T-helper 9 cell (primary cell): Measurements from ENCODE around the gene USB1.

Source experiments
- DNase-seq: peaks from one replicate; pipeline ENCODE4 v3.0.0-alpha.2; 2020

USB1 gene

DNA sequence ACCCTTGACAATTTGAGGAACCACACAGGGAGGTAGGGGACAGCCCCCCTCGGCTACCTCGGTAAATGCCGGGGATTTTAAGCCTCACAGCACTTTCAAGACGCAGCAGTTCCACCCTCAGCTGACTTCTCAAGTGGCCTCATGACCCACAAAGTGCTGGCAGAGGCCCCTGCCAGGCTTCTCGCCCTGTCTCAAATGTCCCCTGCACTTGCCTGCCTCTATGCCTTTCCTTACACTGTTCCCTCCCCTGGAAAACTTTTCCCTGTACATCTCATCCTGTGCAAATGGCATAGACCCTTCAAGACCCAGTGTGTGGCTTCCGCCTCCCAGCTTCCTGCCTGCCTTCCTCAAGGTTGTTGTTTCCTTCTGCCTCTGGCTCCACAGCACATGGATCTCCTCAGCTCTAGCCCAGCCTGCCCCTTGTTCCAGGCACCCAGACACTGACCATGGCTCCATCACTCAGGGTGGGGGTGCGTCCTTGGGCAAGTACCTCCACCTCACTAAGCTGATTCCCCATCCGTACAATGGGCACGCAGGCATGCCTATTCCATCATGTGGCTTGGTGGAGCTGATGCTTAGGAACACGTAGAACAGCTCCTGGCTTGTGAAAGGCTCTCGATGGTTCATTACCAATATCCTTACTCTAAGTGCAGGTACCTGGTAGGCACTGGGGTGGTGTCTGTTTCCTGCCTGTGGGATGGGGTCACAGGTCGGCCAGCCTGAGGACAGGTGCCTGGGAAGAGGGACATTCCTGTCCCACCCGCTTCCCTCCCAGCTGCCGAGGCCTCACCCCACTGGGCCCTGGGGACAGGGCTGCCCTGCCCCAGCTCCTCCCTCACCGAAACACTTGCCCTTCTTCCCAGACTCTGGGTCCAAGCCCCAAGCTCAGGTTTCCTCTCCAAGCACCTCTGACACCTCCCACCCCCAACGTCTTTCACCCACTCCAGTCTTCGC is 48.3 kb downstream of the USB1 start:
- DNase-seq = no peak

DNA sequence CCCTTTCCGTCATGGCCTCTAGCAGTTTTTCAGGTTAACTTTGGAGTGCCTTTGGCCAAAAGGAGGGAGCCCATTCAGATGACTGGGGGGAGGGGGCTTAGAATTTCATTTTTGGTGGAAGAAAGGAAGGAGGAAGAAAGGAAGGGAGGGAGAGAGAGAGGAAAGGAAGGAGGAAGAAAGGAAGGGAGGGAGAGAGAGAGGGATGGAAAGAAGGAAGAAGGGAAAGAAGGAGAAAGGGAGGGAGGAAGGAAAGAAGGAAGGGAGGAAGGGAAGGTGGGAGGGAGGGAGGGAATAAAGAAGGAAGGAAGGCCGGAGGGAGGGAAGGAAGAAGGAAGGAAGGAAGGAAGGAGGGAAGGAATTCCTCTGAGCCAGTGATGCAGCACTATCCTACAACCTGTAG is 50.1 kb downstream of the USB1 start:
- no peak for DNase-seq

DNA sequence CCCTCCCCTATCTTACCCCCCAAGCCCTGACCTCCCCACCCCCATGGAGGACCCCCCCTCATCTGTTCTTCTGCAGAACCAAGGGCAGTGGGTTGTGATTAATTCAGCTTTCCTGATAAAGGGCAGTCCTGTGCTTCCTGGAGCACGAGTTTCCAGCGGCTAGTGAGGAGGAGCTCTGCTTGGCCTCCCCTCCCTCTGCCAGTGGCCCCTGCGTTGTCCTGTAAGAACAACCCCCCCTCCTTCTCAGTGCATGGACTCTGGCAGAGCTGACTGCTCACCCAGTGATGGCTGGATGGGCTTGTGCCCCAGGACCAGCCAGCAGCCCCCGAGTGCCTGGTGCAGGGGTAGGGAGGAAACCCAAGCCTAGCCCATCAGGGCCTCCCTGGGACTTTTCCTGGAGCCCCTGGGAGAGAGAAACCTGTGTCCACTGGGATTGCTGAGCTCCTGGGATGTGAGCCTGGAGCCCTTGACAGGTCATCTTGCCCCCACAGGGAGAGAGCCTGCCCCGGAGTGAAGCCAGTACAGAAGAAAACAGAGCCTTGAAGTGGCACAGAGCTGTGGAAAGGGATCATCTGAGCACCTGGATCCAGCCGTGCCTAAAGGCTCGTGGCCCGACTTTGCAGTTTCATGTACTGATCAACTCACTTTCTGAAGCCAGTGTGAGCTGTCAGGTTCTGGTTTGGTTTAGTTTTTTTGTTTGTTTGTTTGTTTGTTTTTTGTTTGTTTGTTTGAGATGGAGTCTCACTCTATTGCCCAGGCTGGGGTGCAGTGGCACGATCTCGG is 50.8 kb downstream of the USB1 start:
- no peak for DNase-seq

DNA sequence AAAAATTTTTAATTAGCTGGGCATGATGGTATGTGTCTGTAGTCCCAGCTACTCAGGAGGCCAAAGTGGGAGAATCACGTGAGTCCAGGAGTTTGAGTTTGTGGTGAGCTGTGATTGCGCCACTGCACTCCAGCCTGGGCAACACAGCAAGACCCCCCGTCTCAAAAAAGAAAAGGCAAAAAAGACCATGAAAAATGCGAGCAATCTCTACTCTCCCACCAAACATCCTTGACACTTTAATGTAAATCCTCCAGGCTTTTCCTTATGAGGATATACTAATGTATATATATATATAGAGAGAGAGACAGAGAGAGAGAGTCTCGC is 52.4 kb downstream of the USB1 start:
- DNase-seq = no peak

DNA sequence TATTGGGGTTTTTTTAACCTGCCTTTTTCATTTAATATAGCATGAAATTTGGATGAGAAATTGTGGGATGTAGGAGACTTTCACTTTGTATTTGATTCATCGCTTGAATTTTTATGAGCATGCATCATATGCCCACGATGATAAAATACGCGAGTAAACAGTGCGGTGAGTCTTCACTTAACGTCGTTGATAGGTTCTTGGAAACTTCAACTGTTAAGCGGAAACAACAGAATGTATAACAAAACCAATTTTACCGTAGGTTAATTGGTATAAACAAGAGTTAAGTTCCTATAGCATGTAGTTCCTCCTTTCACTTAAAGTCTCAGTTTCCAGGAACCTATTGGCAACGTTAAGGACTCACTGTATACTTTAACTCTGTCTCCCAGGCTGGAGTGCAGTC is 53.1 kb downstream of the USB1 start:
- no peak for DNase-seq

DNA sequence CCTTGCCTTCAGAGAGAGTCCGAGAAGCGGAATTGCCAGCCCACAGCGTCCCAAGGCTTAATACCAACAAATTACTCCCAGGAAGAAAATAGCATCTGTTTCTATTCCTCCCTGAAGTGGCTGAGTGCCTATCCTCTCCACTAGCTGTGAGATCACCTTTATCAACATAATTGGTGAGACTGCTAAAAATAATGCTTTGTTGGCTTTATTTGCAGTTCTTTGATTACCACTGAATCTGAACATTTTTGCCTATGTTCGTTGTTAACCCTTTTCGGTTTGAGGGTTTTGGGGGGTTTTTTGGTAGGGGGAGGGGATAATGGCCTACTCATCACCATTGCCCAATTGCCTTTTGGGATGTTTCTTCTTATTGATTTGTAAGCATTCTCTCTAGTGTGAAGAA is 55.4 kb downstream of the USB1 start:
- no peak for DNase-seq

DNA sequence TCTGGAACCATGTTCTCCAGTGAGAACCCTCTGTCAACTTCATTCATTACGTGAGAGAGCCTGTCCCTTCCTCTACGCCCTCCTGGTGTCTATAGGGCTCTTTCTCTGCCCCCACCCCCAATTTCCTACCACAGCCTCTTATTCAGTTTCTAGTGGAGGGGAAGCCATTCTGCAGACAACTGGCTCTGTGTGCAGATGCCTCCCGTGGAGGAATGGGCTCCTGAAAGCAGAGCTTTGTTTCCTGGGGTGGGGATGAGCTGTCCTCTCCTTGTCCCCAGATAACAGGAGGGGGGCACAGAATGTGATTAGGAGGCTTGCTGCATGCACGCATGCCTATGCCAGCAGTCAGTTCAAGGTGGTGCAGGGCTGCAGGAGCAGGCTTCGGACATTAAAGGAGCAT is 55.9 kb downstream of the USB1 start:
- DNase-seq = no peak

DNA sequence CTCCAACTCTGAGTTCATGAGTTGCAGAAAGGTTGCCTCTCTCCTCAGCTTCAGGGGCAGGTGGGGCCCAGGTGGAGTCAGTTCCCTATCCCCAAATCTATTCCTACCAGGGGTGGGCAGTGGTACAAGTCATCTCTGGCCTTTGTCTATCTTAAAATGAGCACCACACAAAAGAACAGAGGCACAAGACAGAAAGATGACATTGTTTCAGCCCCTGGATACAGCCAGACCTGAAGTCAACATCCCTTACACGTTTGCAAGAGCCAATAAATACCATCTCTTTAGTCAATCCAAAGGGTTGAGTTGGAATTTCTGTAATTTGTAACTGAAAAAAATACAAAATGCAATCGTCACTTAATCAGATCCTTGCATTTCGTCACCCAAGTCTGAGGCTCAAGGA is 56.6 kb downstream of the USB1 start:
- no peak for DNase-seq

DNA sequence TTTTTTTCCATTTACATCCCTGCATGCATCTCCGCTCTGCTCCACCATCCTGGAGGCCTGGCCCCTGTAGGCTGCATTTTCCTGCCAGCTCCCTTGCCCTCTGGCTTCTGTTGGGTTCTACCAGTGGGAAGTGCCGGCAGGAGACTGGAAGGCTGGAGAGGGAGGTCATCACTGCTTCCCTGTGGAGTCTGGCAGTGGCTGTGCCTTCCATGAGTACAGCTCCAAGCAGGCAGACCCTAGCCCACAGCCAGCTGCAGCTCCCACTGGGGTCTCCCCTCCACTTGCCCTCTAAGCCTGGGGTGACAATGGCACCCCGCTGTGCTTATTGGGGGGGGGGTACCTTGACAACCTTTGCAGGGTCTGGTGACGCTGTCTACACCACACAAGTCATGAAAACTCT is 61.6 kb downstream of the USB1 start:
- no peak for DNase-seq

DNA sequence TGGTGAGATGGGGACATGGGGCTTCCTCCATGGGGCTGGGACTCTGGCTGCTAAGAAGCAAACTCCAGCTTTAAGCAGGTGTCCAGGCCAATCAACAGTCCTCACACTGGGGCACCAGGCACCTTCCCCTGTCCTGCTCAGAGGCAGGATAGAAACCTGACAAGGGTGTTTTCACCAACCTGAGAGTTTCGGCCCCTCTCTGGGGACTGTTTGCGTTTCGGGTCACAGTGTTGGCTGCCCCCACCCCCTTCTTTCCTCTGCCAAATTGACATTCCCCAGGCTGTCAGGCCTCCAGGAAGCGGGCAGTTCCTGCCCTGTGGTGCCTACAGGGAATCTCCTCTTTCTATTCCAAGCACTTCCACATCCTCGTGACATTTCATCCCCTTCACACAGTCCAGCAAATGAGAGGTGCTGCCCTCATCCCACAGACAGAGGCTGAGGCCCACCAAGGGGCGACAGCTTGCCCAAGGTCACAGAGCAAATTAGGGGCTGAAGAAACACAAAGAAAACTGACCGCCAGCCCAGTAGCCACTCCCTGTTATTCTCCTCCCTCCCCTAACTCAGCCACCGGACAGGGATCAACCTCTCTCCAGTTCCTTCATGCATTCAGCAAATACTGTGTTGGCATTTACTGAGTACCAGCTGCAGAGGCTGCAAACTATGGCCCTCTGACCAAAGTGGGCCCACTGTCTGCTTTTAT is 62.3 kb downstream of the USB1 start:
- DNase-seq = no peak

DNA sequence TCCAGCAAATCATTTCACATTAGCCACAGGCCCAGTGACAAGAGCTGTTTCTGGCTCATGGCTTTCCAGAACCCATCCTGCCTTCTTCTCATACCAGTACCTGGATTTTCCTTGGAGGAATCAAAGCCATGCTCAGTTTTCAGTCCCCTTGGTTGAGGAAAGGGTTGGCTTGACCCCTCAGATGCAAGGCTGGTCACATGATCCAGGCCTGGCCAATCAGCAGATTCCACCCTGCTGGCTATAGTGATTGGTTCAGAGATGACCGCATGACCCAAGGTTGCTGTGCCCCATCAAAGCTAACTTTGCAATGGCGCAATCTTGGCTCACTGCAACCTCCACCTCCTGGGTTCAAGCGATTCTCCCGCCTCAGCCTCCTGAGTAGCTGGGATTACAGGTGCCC is 69.4 kb downstream of the USB1 start:
- no peak for DNase-seq
